NCI-H526 (cell line): ENCODE results near the gene CA7.
"Not testable (repeated sequence)": the region's sequence is repeated elsewhere in the genome, so short reads cannot be mapped to it uniquely, and the experiment has no call there.

Source experiments
- DNase-seq, 2 experiments: peaks; one replicate each; lab custom pipeline; 2025; lab: John Stamatoyannopoulos, UW

CA7 gene

DNA sequence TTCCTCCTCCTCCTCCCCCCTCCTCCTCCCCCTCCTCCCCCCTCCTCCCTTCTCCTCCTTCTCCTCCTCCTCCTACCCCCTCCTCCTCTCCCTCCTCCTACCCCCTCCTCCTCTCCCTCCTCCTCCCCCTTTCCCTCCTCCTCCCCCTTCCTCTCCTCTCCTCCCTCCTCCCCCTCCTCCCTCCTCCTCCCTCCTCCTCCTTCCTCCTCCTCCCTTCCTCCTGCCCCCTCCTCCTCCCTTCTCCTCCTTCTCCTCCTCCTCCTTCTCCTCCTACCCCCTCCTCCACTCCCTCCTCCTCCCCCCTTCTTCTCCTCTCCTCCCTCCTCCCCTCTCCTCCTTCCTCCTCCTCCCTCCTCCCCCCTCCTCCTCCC is 29.5 kb downstream of the CA7 start:
- DNase-seq, result no peak

DNA sequence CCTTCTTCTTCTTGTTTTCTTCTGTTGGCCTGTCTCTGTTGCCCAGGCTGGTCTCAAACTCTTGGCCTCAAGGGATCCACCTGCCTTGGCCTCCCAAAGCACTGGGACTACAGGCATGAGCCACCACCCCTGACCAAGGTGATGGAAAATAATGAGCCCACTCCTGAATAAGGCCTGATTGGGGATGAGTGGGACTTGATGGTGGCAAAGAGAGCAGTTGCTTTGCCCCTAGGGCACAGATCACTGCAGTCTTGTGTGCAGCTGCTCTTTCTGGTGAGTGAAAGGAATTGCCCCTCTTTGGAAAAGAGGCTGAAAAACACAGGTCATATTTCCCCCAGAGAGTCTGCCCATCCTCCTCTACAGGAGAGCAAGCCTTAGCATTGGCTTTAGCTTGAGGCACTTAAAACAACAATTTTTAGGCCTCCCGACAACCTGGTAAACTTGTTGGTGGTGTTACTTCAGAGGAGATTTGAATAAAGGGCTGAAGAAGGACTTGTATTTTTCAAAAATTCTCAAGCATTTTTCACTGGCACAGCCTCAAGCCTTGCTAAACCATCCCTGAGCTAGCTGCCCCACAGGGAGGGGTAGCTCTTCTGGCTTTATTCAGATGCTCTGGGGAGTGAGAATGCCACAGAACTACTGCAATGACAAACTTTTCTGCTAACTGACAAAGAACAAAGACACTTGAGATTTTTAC is 30.0 kb downstream of the CA7 start:
- DNase-seq, result no peak

DNA sequence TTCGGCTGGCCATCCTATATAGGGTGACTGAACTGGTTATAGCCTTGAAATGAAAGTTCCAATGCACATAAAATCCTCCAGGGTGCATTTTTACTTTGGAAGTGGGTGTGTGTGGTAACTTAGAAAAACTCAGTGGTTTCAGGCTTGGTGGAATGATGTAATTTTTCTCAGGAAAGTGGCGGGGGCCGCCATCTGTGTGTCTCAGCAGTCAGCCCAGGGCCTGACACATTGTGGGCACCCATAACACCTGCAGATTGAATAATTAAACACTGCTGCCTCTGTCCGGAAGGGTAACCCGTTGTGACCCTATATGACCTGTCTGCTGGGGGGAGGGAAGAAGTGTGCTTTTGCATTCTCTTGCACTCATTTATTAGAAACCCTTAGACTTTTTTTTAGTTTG is 33.9 kb downstream of the CA7 start:
- no peak for DNase-seq

DNA sequence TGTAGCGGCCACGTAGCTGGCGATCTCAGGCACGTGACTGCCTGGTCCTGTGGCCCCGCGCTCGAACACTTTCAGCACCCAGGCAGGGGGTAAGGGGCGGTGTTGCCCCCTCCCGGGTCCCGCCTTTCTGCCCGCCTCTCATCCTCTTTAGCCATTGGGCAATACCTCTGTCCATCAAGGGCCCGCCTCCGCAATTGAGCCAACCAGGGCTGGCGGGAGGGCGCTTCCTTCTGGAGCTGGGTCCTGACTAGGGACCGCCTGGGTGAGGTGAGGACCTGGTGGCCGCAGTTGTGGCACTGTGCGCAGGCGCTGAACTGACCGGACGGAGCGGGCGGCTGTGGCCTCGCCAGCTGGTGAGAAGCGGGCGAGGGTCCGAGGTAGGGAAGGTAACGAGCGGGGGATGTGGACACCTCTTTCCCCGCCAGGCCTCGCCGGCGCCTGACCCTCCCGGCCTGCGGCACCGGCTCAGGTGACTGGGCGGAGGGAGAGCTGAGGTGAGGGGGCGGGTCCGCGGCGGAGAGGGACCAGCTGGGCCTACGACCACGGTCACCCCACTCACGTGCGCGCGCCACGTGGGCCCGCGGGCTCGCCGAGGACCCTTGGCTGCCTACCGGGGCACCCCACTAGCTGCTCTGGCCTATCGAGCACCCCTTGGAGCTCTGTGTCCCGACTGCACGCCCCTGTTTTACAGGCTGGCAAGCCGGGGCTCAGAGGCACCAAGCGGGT is 36.2 kb downstream of the CA7 start, which contains the start of gene PDP2:
TSS of gene PDP2 (plus strand) at position 228 of the 726 bp plus-strand sequence. CDS start 3,770 bp downstream, outside the sequence.
- DNase-seq, result peak; percentile 86 to 92

DNA sequence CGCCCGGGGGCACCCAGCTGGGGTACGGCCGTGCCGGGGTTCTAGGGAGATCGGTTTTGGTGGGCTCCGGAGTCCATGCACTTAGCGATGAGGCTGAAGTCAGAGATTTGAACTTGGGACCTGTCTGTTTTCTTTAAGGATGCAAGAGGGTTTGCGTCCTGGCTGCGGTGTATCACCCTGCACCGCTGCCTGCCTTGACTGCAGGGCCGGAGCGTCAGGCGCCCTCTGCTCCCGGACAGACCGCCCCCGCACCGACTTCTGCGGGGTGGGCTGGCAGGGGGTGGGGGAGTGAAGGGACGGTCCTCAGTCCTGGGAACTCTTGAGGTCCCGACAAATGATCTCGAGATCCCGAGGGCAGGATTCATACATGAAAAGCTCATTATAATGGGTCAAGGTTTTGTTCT is 36.8 kb downstream of the CA7 start:
- DNase-seq, result no peak

DNA sequence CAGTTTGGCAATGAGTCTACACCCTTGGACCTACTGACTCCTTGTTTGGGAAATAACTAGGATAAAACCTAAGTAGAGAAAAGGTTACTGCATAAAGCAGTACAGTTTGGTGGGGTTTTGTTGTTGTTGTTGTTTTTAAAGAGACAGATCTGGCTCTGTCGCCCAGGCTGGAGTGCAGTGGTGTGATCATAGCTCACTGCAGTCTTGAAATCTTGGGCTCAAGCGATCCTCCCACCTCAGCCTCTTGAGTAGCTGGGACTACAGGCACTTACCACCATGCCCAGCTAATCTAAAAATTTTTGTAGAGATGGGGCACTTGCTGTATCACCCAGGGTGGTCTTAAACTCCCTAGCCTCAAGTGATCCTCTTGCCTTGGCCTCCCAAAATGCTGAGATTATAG is 37.3 kb downstream of the CA7 start:
- no peak for DNase-seq

DNA sequence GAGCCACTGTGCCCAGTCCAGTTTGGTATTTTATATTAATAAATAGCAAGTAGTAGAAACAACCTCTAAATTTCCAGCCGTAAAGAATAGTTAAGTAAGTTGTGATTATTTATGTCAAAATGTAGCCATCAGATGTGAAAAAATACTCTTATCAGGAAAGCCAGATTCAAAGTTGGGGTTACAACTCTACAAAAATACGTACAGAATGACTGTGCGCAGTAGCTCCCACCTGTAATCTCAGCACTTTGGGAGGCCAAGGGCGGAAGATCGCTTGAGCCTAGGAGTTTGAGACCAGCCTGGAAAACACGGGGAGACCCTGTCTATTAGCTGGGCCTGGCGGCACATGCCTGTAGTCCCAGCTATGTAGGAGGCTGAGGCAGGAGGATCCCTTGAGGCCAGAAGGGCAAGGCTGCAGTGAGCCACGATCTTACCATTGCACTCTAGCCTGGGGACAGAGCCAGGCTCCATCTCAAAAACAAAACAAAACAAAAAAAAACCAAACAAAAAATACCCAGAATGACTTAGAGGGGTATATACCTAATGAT is 37.8 kb downstream of the CA7 start:
- DNase-seq, result no peak

DNA sequence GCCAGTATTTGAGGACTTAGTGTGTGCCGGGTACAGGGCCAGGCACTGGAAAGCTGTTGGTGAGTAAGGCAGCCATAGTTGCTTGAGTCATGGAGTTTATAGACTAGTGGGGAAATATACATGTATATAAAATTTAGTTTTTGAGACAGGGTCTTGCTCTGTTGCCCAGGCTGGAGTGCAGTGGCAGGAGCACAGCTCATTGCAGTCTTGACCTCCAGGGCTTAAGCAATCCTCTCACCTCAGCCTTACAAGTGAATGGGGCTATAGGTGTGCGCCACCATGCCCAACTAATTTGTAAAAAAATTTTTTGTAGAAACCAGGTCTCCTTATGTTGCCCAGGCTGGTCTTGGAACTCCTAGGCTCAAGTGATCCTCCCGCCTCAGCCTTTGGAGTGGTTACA is 38.5 kb downstream of the CA7 start:
- no peak for DNase-seq

DNA sequence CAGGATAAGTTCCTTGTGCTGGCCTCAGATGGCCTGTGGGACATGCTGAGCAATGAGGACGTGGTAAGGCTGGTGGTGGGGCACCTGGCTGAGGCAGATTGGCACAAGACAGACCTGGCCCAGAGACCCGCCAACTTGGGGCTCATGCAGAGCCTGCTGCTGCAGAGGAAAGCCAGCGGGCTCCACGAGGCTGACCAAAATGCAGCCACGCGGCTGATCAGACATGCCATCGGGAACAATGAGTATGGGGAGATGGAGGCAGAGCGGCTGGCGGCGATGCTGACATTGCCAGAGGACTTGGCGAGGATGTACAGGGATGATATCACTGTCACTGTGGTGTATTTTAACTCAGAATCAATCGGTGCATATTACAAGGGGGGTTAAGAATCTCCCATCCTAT is 41.3 kb downstream of the CA7 start:
- no peak for DNase-seq

DNA sequence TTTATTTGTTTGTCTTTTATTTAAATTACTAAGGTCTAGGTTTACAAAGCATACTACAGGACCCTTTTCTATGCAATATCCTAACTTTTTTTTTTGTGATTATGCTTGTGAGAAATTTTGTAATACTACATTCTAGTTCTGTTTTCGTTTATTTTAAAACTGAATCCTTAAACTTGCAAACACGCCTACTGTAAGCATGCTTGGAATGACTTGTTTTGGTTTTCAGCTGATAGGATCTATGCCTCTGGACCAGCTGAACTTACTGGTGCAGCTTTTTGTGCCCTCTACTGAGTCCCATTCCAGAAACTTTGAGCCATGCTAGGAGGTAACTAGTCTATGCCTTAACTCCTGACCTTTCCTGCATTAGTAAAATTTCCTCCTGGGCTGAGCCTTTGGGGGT is 42.1 kb downstream of the CA7 start:
- no peak for DNase-seq

DNA sequence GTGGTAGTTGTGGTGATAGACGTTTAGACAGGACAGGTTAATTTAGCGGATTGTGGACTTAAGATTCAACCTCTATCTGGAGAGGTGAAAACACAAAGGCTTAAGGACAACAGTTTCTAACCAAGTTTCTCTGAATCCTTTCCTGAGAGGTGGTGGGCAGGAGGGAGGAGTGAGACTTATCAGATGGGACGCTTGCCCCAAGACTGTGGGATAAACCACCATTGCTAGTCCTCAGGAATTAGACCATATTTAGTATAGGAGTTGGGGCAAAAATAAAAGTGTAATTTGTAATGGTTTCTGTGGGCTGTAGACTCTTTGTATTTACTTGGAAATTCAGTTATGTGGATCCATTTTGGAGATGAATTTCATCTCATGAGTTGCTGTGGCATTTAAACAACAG is 42.7 kb downstream of the CA7 start:
- no peak for DNase-seq

DNA sequence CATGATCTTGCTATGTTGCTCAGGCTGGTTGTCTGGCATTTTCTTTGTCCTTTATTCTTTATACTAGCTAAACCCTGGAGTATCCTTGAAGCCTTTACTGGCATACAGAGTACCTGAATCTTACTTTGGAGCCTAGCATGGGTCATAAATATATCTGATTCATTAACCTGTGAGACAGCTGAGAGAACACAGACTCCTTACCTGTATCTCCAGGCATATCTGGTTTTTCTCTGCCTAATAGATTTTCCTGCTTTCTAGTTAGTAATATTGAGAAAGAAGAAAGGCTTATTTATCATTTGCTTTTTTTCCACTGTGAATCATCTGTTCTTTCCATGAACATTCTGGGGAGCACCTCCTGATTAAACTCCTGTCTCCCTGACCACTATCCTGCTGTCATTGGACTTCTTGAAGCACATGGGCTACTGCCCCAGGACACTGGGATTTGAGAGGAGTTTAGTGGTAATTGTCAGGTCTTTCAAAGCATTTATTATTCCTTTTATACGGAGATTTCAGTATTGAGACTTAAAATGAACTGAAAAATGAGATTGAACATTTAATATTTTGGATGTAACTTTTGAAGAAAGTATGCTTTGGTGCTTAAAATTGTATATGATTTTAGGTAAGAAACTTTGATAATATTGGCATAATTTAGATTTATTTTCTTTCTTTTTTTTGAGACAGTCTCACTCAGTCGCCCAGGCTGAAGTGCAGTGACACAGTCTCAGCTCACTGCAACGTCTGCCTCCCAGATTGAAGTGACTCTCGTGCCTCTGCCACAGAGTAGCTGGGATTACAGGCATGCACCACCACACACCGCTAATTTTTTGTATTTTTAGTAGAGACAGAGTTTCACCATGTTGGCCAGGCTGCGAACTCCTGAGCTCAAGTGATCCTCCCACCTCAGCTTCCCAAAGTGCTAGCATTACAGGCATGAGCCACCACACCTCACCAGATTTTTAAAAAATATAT is 44.7 kb downstream of the CA7 start:
- DNase-seq, result no peak

DNA sequence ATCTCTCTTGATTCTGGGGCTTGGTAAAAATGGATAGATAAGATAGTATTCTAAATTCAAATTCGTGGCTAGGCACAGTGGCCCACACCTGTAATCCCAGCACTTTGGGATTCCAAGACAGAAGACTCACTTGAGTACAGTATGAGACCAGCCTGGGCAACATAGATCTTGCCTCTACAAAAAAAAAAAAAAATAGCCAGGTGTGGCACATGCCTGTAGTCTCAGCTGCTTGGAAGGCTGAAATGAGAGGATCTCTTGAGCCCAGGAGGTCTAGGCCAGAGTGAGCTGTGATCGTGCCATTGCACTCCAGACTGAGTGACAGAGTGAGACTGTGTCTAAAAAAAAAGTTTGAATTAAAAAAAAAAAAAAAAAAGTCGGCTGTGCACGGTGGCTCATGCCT is 45.4 kb downstream of the CA7 start:
- no peak for DNase-seq

DNA sequence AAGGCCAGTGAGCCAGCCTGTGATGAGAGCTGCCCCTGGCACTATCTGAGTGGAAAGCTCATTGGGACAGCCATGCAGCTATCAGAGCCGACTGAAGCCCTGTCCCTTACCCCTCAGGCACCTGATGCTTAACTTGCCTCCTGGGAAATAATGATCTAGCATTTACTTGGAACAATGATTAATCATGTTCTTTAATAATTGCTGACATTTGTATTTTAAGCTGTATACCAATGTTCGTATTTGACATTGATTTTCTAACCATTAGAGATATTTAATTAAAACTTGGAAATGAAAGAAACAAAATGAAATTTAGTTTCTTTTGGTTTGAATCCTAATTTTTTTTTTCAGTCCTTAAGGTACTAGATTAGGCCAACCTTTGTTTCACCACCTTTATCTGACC is 46.6 kb downstream of the CA7 start:
- DNase-seq, result no peak

DNA sequence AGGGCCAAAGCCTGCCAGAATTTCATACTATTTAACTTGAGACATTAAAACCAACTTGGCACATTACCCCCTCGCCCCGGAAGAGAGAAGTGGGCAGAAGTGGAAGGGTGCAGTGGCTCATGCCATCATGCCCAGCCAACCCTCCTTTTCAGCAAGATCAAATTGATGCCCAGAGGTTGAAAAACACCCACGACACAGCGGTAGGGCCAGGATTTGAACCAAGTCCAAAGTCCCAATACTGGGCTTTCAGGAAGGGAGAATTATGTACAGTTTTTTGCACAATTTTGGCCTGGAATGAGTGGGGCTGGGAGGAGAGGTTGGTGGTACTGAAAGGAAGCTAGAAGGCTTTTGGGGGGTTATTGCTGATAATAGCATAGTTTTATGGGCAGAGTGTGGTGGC is 47.1 kb downstream of the CA7 start:
- DNase-seq, result no peak

DNA sequence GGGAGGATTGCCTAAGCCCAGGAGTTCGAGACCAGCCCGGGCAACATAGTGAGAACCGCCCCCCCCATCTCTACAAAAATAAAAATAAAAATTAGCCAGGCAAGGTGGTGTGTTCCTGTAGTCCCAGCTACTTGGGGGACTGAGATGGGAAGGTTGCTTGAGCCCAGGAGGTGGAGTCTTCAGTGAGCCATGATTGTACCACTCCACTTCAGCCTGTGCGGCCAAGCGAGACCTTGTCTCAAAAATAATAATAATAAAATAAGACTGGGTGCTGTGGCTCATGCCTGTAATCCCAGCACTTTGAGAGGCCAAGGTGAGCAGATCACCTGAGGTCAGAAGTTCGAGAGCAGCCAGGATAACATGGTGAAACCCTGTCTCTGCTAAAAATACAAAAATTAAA is 47.6 kb downstream of the CA7 start:
- DNase-seq, result no peak

DNA sequence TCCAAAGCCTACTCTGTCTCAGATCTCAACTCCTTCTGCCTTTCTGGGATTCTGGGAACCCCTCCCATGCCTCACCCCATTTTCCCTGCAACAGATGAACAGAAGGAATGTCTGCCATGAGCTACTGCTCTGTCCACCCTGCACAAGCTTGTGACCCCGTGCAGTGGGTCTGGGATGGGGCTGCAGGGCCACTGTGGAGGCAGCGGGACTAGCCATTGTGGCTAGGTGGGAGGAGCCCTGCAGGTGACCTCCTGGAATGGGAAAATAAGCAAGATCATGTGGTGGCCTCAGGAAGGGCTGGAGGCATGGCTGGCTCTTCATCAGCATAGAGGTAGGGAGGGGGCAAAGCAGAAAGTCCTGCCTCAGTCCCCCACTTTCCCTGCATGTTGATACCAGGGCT is 49.8 kb downstream of the CA7 start:
- DNase-seq, result no peak

DNA sequence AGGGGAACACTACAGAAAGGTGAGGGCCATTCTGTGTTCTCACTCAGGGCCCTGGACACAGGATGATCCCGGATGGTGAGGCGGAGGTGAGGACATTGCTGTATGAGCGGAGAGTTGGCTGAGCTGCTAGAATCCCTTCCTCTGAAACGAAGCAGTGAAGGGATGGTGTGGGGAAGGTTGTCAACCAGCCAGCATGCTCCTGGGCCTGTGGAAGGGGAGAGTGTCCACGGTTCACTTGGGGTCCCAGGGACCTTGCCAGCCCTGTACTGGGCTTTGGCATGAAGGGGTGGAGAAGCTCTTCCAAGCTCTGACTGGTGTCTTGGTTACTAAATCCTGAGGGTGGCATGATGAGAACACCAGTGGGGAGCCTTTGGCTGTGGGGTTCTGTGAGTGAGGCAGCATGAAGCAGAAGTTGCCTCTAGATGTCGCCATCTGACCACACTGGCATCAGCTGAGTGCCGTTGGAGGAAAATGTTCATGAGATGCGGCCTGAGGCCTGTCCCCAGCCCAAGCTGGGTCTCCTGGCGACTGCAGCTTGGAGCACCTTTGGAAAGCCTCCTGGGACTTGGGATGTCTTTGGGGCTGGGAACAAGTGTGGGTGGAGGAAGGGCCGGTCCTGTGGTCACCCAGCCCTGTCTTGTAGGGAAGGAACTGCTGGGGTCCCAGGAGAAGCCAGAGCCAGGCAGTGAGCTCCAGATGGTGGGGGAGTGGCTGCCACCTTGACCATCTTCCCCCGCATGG is 50.9 kb downstream of the CA7 start:
- peak; percentile 13 to 71 for DNase-seq

DNA sequence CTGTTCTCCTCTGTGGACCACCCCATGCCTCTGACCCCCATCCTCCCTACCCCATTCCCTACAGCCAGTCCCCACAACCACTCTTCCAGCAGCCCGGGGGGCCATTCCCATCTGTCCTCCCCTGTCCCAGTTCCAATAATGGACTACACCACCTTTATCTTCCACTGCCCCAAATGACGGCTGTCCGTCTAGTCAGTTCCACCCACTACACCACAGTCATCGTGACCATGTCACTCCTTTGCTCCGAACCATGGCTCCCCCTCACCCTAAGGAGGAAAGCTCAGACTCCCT is 51.4 kb downstream of the CA7 start:
- DNase-seq, result no peak

DNA sequence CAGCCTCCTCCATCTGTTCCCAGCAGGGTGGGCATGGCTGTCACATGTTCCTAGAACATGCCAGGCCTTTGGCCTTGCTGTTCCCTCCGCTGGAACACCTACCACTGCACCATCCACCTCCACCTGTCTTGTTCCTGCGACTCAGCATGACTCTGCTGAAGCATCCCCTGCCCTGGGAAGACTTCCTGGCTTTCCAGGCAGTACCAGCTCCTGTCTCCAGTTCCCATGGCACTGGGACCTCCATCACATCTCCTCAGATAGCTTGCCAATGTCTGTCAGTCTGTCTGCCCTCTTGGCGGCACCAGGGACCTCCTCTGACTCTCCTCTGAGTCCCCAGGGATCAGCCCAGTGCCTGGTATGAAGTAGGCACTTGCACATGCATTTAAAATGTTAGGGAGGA is 51.8 kb downstream of the CA7 start:
- no peak for DNase-seq

DNA sequence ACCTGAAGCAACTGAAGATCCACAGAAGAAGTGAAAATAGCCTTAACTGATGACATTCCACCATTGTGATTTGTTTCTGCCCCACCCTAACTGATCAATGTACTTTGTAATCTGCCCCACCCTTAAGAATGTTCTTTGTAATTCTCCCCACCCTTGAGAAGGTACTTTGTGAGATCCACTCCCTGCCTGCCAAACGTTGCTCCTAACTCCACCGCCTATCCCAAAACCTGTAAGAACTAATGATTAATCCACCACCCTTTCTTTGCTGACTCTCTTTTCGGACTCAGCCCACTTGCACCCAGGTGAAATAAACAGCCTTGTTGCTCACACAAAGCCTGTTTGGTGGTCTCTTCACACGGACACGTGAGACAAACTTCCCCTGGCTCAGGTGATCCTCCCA is 52.5 kb downstream of the CA7 start:
- DNase-seq, result not testable (repeated sequence)

DNA sequence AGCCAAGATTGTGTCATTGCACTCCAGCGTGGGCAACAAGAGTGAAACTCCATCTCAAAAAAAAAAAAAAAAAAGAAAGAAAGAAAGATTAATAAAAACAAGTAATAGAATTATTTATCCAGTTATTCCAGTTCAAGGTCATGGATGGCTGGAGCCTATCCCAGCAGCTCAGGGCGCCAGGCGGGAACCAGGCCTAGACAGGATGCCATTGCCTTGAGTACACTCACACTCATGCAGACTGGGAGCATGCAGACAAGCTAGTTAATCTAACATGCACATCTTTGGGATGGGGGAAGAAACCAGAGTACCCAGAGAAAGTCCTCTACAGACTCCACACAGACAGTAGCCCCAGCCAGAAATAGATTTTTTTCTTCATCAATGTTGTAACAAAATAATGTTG is 54.0 kb downstream of the CA7 start:
- no peak for DNase-seq
